ENCODE data around the gene PPP1R13B.

DNA sequence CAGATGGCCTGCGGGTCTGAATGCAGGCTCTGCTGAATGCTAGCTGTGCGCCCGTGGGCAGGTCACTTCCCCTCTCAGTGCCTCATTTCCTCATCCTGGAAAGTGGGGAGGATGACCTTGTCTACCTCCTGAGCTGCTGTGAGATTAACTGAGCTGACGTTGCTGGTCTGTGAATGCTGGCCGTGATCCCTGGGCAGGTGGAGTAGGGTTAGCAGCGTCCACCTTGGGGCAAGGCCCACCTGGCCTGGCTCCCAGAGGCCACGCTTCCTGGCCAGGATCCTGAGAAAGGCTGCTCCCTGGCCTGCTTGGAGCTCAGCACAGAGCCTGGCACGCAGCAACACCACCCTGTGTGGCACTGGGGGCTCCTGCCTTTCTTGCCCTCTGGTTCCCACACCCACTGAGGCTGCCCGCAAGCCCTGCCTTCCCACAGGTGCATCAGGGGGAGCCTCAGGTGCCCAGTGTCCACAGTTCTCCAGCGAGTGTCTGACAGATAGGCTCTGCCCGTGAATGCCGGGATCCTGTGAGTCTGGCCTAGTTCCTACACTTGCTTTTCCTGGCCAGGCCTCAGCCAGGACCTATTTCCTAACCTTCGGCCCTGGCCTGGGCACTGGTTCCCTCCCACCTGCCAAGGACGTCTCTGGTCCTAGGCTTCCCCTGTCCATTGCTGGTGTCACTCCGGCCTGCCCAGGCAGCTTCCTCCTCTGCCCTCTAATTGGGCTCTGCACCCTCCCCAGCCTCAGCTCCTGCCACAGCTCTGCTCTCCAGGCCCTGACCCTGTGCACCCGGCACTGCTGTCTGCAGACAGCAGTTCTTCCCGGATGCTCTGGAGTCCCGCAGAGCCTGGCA, 43.7 kb upstream of the PPP1R13B start:
- TF ChIP-seq, protein P1, sequence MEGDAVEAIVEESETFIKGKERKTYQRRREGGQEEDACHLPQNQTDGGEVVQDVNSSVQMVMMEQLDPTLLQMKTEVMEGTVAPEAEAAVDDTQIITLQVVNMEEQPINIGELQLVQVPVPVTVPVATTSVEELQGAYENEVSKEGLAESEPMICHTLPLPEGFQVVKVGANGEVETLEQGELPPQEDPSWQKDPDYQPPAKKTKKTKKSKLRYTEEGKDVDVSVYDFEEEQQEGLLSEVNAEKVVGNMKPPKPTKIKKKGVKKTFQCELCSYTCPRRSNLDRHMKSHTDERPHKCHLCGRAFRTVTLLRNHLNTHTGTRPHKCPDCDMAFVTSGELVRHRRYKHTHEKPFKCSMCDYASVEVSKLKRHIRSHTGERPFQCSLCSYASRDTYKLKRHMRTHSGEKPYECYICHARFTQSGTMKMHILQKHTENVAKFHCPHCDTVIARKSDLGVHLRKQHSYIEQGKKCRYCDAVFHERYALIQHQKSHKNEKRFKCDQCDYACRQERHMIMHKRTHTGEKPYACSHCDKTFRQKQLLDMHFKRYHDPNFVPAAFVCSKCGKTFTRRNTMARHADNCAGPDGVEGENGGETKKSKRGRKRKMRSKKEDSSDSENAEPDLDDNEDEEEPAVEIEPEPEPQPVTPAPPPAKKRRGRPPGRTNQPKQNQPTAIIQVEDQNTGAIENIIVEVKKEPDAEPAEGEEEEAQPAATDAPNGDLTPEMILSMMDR (IDR thresholded peaks at IDR 0.05) = no peak
- TF ChIP-seq, protein P2, sequence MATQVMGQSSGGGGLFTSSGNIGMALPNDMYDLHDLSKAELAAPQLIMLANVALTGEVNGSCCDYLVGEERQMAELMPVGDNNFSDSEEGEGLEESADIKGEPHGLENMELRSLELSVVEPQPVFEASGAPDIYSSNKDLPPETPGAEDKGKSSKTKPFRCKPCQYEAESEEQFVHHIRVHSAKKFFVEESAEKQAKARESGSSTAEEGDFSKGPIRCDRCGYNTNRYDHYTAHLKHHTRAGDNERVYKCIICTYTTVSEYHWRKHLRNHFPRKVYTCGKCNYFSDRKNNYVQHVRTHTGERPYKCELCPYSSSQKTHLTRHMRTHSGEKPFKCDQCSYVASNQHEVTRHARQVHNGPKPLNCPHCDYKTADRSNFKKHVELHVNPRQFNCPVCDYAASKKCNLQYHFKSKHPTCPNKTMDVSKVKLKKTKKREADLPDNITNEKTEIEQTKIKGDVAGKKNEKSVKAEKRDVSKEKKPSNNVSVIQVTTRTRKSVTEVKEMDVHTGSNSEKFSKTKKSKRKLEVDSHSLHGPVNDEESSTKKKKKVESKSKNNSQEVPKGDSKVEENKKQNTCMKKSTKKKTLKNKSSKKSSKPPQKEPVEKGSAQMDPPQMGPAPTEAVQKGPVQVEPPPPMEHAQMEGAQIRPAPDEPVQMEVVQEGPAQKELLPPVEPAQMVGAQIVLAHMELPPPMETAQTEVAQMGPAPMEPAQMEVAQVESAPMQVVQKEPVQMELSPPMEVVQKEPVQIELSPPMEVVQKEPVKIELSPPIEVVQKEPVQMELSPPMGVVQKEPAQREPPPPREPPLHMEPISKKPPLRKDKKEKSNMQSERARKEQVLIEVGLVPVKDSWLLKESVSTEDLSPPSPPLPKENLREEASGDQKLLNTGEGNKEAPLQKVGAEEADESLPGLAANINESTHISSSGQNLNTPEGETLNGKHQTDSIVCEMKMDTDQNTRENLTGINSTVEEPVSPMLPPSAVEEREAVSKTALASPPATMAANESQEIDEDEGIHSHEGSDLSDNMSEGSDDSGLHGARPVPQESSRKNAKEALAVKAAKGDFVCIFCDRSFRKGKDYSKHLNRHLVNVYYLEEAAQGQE (IDR thresholded peaks at IDR 0.05; ENCODE audit: insufficient read depth in 1 of 2, low read depth in 2 of 2, low read length in 1 of 2) = no peak
